Fibroblast of the aortic adventitia (primary cell): ENCODE data around the gene KRT4. TPM values are rescaled to one million over a fixed set of nuclear protein-coding genes. Genes with fewer than 3 reads are reported as not detected.
"Not testable (repeated sequence)": the region's sequence is repeated elsewhere in the genome, so short reads cannot be mapped to it uniquely, and the experiment has no call there.

ENCODE experiments used
- DNase-seq: peaks from one replicate; pipeline ENCODE4 v3.0.0-alpha.2; 2010; ENCODE audit warnings: low read depth
- H3K4me3 ChIP-seq: 2 replicates; pipeline ENCODE4 v1.5.1; 2011; ENCODE audit warnings: low read depth, mild to moderate bottlenecking, control low read depth, low read length, moderate library complexity
- CTCF ChIP-seq: IDR thresholded peaks from 2 replicates; pipeline ENCODE4 v1.5.1; 2011; ENCODE audit warnings: mild to moderate bottlenecking, low read length, control low read depth, inconsistent platforms; ENCODE audit not compliant: insufficient read depth
- total RNA-seq: library from RNA; depleted of rRNA; stranded (reverse); fragments of >200 nt; gene quantifications from 2 replicates; pipeline ENCODE4 v1.2.3, GENCODE V29; 2012; ENCODE audit warnings: low replicate concordance

The KRT4 gene
- total RNA-seq, 1 donor: not detected

DNA sequence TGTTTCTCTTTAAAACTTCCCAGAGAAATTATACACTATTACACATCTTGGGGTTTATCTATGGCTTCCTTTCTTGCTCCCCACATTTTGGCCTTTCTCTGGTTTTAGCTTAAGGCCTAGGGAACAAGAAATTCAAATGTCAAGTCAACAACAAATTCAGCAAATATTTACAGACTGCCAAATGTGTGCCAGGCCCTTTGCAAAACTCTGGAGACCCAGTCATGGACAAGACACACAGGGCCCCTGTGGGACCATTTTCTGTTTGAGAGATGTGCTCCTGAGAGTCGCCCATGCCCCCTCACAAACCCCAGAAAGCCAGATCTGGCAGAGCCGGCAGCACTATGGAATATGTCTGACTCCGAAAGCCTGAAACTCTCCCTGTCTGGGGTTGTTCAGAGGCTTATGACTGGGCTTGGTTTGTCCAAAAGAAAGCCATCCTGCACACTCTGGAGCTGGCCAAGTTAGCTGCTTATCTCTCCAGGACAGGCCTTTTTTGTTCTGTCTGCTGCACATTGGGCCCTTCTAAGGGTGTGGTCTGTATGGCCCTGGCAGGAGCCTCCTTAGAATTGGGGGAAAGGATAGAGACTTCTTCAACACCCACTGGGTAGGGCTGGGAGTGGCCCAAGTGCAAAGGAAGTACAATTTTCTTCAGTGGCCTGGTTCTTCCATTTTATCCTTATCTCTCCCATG, 16.9 kb downstream of the KRT4 start:
- H3K4me3 ChIP-seq: no peak overlapping the region
- DNase-seq: peak; percentile 8
- TF ChIP-seq CTCF: no peak

DNA sequence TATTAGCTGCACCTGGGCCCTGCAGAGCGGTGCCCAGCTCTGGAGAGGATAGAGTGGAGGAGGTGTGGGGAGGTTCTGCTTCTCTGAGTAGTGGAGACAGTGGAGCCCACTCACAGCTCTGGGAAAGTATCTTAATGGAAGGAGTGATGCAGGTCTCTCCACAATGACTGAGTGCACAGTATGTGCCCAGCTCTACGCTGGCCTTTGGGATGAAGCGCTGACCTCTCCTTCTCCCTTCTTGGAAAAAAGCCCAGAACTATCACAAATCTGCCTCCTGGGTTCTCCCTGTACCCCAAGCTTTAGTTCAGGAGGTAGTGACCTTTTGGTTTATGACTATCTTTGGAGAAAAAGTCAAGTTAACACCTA, 17.5 kb downstream of the KRT4 start:
- TF ChIP-seq CTCF: no peak
- no peak overlapping the region for H3K4me3 ChIP-seq
- DNase-seq: no peak

DNA sequence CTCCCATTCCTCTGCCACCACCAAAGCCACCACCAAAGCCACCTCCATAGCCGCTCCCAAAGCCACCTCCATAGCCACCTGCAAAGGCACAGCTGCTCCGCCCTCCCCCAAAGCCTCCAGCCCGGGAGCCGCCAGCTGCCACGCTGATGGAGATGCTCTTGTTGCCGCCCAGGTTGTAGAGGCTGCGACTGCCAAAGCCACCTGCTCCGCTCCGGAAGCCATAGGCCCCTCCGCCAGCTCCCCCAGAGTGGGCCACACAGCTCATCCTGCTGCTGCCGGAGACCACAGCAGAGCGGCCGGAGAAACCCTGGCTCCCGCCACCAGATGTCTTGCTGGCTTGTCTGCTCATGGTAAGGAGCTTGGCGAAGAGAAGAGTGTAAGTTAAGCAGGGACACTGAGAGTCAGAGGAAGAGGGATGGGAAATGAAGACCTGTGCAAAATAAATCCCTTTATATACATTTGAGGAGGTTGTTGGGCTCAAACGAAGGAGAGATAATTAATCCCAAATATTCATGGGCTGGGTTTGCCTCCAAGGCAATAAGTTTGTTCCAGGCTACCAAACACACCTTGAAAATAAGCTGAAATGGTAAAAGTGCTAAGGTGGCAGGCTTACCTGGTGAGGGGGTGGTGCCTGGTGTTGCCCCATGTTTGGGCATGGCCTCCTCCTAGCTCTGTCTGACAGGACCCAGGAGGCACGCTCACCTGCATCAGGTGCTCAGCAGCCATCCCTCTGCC, 18.1 kb downstream of the KRT4 start, which contains the start of gene KRT3:
KRT3 (minus strand) TSS at position 424 of the 735 bp plus-strand sequence; CDS start at position 349, 75 bp downstream.
- no peak for DNase-seq
- TF ChIP-seq CTCF: no peak
- no peak within 1 kb of the TSS for H3K4me3 ChIP-seq

DNA sequence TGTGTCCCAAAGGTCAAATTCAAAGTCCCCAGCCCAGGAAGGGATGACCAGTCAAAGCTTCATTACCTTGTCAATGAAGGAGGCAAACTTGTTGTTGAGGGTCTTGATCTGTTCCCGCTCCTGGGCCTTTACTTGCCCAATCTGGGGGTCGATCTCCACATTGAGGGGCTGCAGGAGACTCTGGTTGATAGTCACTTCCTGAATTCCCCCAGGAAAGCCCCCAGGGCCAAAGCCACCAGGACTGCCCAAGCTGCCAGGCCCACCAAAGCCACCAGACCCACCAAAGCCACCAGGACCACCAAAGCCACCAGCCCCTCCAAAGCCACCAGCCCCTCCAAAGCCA, 18.6 kb downstream of the KRT4 start:
- H3K4me3 ChIP-seq, DNase-seq: not testable (repeated sequence)

GRCh38 chr12:52794479-52795331, 19.2 kb downstream of the KRT4 start:
- no peak for DNase-seq
- no peak for TF ChIP-seq CTCF
- H3K4me3 ChIP-seq: no peak overlapping the region

- no peak for TF ChIP-seq CTCF
- H3K4me3 ChIP-seq: no peak overlapping the region
- DNase-seq: no peak
These were observed 21.5 kb downstream of the KRT4 start for GRCh38 chr12:52792185-52793029.
